ENCODE data around the gene GPC3.
"Not testable (repeated sequence)": the region's sequence is repeated elsewhere in the genome, so short reads cannot be mapped to it uniquely, and the experiment has no call there.

GPC3 gene

GRCh38 chrX:133994576-133994975 is 9.2 kb upstream of the GPC3 start:
- no peak for DNase-seq

DNA sequence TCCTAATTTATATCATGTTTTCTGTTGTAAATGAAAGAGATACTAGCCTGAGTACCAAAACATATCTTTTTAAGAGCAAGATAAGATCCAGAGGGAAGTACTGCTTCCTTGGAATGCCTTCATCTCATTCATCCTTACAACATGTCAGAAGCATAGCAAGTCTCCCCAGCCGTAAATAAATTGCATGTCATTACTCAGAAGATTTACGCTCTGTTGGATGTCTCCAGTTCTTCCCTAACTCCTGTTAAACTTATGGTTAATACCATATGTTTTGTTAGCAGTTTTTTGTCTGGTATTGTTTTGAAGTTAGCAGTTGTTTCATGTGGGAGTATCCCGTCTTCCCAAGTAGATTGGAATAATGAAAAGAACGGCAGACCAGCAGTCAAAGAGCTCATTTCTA is 7.5 kb upstream of the GPC3 start:
- no peak for DNase-seq

- DNase-seq, result no peak
Observed at GRCh38 chrX:133991814-133992213, 6.4 kb upstream of the GPC3 start.

GRCh38 chrX:133991057-133991456 is 5.7 kb upstream of the GPC3 start:
- DNase-seq, result not testable (repeated sequence)

- no peak for DNase-seq
Observed at GRCh38 chrX:133989993-133990392, 4.6 kb upstream of the GPC3 start.

DNA sequence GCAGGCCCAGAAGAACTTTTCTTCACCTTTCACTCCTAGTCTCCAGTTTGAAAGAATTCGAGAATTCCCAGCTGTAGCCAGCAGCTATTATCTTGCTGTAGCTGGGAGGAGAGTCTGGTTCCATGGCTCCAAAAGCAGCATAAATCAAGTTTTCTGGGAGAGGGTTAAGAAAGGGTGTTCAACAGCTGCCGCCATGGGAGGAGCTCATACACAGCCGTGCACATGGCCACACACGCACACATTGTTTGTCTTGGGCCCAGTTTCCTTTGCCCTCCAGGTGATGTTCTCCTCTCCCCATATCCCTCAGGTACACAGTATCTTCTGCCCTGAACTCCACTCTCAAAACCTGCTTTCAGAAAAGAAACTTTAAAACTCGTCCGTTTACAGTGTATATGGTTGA is 4.1 kb upstream of the GPC3 start:
- no peak for DNase-seq

DNA sequence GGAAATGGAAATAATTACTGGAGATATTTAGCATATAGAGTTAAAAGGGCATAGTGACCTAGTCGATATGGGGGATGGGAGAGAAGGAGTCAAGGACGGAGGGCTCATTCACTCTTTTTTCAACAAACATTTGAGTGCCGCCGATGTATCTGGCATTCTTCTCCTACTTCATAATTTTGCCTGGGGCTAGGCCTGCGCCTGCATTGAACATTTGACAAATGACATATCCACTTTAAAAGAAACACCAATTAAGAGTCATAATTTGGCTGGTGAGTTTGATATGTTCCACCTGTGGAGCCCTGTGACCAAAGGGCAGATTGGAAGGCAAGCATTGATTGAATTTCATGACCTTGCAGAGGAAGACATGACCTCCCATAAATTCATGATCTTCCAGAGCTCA is 2.6 kb upstream of the GPC3 start:
- DNase-seq, result no peak

- DNase-seq, result no peak
Observed at GRCh38 chrX:133987188-133987587, 1.8 kb upstream of the GPC3 start.

DNA sequence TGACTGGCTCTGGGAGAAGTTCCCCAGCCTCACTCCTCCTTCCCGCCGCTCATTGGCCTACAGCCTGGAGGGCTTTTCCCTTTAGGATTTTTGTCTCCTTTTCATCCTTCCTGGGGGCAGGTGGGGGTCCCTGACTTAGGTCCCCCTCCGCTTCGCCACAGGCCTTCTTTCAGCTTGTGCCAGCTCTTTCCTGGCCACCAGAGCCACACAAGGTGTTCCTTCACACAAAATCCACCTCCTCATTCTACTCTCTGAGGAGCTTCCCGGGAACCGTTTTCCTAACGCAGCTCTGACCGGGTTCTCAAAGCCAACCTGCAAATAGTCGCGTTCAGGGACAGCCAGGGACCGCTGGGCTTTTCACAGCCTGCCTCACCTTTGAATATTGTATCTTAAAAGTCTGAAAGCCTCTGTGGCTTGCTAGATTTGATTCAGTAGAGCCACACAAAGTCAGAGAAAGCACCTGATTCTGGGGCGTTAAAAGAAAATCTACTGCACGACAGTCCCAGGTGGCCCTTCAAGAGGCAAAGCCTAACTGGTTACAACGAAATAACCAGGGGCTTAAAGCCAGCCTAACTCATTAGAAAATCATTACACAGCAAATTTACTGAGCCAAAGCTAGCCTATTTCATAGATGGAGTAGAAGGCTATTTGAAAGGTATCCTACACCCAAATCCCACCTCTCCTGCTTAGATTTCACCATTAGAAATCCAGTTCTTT is 731 bp upstream of the GPC3 start:
- DNase-seq, result no peak

DNA sequence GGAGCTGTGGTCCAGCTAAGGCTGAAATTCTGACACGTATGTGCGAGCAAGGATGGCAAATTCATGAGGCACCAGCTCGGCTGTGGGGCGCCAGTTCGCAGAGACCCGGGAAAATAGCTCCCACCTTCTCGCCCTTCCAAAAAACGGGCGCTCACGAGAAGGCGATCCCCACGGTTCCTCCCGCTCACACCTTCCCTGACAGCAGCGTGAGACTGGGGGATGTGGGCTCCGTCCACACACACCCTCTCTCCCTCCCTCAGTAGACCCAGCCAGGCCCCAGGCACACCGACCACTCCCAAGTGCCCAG is 584 bp downstream of the GPC3 start:
- DNase-seq, result no peak

DNA sequence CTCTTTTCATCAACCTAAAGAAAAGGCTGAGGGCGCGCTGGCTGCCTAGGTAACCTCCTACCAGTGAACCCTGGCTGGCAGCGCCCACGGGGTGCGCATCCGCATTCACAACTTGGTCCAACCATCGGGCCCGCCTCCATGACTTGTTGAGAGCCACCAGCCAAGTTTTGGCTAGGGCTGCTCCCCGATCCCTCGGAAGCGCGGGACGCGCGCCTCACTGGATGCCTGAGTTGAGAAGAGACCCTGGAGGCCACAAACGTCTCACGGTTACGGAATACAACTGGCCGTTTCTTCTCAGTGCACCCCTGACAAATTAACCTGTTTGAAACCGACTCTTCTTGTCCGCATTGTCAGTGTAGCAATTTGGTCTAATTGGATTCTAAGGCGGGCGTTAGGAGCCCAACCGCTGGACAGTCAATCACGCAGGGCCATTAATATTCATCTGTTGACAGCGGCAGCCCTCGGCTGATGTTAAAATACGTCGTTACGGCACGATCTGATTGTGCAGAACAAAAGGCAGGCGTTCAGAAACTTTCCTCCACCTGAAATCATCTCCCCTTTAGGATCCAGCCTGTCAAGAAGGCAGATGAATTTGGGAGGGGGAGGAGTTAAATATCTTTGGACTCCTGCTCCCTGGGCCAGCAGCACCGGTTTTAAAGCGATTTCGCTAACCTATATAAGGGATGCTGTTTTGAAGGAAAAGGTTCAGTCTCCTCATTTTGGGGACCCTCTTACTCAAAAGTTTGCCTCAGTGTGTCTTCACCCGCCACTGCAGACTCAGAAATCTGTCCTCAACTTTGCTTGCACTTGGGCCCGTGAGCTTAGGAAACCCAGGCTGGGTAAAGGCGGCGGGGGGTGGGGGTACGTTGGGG is 1.2 kb downstream of the GPC3 start:
- DNase-seq, result no peak

DNA sequence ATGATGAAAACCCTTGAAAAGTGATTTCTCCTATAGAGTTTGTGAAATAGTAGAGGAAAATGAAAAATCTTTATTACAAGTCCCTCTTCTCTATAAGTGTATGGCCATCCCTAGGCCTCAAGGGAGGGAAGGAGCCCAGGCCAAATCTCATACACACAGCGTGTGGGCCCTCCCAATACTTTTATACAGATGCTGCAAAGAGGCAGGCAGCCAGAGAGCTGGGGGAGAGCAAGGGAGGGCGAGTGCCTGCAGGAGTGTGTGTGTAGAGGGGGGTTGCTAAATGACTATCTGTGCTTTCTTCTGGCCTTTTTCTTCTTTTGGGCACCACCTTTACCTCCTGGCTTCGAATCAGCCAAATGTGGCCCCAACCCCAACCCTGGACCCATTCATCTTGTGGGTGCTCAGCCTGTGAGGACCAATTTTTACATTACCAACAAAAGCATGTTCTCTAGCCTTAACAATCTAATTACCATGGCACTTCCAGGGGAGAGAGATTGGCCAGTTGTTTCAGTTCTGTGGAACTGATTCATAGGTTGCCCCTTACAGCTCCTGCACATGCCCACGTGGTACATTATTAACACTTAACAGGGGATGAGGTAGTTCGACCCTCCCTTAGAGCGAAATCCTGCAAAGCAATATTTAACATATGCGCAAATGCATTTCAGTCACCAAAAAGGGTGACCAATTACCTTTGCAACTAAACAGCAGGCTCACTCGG is 2.0 kb downstream of the GPC3 start:
- no peak for DNase-seq

DNA sequence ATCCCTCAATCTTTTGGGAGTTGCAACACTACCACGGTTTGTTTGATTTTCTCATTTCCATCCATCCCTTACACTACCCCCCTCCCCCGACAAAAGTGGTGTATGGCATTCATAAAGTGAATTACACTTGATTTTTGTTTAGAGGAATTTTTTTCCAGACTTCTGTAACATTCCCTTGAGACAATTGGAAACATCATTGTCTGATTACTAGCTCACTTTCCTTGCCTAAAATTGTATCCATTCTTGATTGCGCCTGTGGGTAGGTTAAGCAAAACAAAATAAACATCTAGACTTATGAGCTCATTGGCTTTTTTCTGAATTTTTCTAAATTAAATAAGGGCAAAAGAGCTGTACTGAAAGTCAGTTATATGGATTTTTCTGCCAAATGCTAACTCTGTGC is 3.5 kb downstream of the GPC3 start:
- DNase-seq, result no peak

DNA sequence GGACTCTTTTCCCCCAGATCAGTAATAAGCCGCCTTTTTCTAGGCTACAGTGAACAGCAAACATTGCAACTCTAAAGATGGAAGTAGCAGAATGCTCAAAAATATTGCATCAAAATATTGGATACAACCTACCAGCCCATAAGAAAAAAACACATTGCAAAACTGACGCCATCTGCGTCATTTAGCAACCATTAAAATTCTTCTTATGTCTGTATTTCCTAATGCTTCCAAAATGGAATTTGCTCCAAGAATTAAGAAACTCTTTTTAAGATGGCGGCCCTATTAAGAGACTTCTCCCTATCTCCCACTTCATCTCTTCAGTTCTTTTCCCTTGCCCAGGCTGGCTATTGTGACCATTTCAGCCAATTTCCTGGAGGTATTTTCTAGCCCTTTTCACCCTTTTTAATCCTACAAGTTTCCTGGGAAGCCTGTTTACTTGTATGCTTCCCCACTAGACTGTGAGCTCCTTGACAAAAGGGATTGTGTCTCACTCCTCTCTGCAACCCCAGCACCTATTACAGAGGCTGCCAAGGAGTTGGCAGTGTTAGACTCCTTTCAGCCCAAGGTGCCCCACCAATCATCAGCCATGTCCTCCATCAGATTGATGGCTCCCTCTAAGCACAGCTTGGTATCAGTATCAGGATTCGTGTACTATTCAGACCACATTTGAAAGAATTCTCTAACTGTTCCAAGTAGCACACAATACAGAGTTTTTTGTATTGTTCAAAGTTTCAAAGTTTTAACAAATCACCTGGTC is 4.4 kb downstream of the GPC3 start:
- DNase-seq, result no peak

- no peak for DNase-seq
Observed at GRCh38 chrX:133980406-133980805, 5.0 kb downstream of the GPC3 start.

DNA sequence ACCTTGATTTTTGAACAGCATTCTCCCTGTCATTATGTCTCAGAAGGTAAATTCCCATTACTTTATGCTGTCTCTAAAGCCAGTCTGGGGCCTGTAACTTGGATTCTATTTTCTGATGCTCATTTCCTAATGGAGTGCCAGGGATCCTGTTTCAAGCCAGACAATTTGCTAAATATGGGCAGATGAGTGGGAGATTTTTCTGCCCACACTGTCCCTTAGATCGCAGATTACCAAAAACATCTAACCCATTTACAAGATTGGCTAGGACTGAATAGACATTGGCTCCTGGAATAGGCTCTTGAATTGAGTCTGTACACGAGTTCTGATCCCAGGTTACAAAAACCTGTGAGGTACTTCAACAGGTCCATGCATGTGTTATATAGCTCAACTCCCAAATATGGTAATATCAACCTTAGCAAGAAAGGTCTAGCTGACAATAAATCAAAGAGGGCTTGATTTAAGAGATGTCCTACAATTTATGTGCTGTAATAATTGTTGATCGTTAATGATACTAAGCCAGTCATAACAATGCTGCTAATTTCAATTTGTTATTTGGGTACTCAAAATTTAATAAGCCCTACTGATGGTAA is 5.7 kb downstream of the GPC3 start:
- no peak for DNase-seq

- DNase-seq, result no peak
Observed at GRCh38 chrX:133973704-133974103, 11.7 kb downstream of the GPC3 start.

- DNase-seq, result no peak
Observed at GRCh38 chrX:133972916-133973315, 12.5 kb downstream of the GPC3 start.

GRCh38 chrX:133971586-133971985 is 13.8 kb downstream of the GPC3 start:
- no peak for DNase-seq

DNA sequence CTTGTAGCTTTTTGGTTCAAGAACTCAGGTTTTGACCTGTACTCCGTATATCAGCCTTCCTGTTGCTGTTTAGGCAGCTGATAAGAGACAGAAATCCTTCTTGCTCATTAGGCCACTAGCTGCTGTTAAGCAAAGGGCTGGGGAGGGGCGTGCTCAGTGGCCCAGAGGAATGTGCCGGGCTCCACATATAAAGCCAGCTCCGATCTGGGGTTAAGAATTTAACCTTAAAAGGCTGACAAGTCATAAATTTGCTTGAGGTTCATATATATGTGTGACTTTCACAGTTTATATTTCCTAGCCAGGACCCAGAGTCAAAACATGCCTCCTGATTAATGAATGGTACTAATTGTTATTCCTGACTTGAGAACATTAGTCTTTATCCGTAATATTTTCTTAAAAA is 15.3 kb downstream of the GPC3 start:
- no peak for DNase-seq

DNA sequence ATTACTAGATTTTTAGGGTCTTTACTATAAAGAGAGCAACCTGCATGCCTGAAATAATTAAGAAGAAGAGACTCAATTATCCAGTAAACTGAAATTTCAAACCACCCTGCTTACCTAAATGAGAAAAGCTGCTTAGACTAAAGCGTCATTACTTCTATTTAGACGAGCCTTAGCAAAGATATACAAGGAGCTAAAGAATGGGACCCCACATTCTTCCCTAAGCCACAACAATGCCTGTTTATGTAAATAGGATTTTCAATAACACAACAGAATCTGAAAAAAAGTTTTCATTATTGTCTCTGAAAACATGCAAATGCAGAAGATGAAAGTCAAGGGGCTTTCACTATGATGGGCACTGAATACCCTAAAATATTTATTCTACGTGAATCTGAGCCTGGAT is 16.2 kb downstream of the GPC3 start:
- DNase-seq, result no peak

DNA sequence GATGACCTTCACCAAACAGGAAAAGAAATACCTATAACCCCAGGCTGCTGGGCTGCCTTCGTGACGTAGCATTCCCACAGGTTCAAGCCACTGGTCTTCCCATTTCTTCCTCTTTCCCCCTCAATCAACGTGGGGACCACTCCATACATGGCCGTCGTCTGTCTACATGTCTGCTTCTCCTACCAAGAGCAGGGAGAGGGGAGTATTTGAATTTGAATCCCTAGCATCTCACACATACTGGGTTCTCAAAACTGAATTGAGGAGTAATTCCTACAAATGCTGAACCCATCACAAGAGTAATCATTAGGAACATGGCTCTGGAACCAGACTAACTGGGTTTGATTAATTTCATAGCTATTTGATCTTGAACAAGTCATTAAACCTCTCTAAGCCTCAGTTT is 17.3 kb downstream of the GPC3 start:
- DNase-seq, result no peak

DNA sequence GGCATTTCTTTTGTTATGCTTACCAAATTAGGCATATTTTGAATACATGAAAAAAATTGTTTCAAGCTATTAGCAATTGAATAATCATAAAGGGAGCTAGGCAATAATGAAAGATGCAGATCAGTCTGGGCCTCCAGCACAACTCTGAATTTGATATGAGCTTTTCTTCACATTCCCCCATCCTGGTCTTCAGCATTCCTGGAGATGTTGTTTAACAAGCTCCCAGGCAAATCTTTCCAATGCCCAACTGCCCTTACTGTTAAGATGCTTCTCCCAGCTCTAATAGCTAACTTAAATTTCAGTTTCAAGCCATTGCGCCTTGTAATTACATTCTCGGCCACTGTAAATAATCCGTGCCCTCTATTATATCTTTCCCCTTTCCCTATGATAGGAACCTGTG is 19.2 kb downstream of the GPC3 start:
- DNase-seq, result no peak

All from activated CD4-positive, CD25-positive, alpha-beta regulatory T cell (primary cell).